GM12891 (cell line): ENCODE data around the gene ARHGAP26.

Experiments used
- POLR2A ChIP-seq: IDR thresholded peaks from 2 replicates; pipeline ENCODE4 v1.6.1; 2011; ENCODE audit warnings: low read depth, low read length, control low read depth
- TAF1 ChIP-seq: IDR thresholded peaks from 2 replicates; pipeline ENCODE4 v1.6.1; 2011; ENCODE audit warnings: low read depth, low read length, control low read depth

DNA sequence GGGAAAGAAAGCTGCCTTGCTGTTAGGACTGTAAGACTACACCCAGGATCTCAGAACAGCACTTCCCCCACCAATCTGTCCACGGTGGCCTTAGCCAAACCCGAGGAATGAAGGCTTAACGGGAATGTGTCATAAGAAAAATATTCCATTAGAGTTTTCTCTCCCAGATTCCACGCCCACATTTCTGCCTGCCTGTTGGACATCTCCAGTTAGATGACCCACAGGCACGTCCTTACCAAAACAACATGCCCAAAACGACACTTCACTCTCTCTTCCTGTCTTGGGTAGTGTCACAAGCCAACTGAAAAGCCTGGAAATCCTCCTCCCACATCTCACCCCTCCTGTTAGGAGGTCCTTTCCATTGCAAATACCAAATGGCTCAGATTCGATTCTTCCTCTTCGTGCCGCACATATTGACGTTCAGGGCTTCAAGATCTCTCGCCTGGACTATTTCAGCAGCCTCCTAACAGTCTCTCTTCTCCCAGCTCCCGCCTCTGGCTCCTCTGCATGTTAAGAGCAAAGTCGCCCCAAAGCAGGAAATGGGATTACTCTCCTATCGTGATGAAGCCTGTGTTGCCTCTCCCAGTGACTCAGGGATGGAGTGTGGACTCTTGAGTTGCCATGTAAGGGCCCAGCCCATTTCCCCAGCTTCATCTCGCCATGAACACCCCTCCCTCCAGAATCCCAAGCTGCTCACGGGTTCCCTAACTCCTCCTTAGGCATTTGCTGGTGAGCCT, 474.0 kb downstream of the ARHGAP26 start:
- TF ChIP-seq TAF1 = no peak
- TF ChIP-seq POLR2A = no peak
